B cell (primary cell): ENCODE results near the gene WNT3A. TPM values are rescaled to one million over a fixed set of nuclear protein-coding genes. Genes with fewer than 3 reads are reported as not detected.

Source experiments
- ATAC-seq: fragments of 200-7000 bp; cut with Tn5 transposase; one replicate; pipeline ENCODE4 v1.10.0; 2021; ENCODE audit warnings: low read depth, mild to moderate bottlenecking, moderate number of reproducible peaks, moderate library complexity
- CTCF ChIA-PET: fragments of 350-600 bp; sonication (Branson Sonifier 250); formaldehyde crosslinking; loops from one replicate; lab custom pipeline; 2021; ENCODE audit warnings: antibody characterized with exemption, inconsistent platforms; lab: Charles Lee
- POLR2A ChIA-PET: fragments of 350-600 bp; sonication (Branson Sonifier 250); formaldehyde crosslinking; loops from one replicate; lab custom pipeline; 2021; ENCODE audit warnings: antibody characterized with exemption; lab: Charles Lee
- DNase-seq: peaks from one replicate; pipeline ENCODE4 v3.0.0; 2013
- H2AFZ ChIP-seq: 2 replicates; pipeline ENCODE4 v1.6.1; 2012; ENCODE audit warnings: mild to moderate bottlenecking, low read depth, low read length; ENCODE audit not compliant: insufficient read depth, poor library complexity, severe bottlenecking
- H3K27ac ChIP-seq, 2 donors: 1 replicate in 1 of 2; 2 replicates in 1 of 2; pipeline ENCODE4 v1.5.1; 2012 to 2013; ENCODE audit warnings: low read length in 2 of 2, mild to moderate bottlenecking in 2 of 2, moderate library complexity in 1 of 2
- H3K27me3 ChIP-seq, 4 experiments: fragments of 200-600 bp in 1 of 4; sonication (generic) in 1 of 4; replicated peaks in 1 of 4; 1 replicate in 2 of 4; 2 replicates in 2 of 4; pipeline versions ENCODE4 v1.6.1 to v1.7.0; 2013 to 2016; ENCODE audit warnings: low read length in 3 of 4, mild to moderate bottlenecking in 2 of 4, mixed read lengths in 1 of 4, moderate library complexity in 1 of 4; ENCODE audit not compliant: insufficient read depth in 4 of 4, control insufficient read depth in 3 of 4; ENCODE audit errors: control extremely low read depth in 1 of 4
- H3K36me3 ChIP-seq, 2 experiments: replicated peaks in 1 of 2; 1 replicate in 1 of 2; 2 replicates in 1 of 2; pipeline versions ENCODE4 v1.6.1 to v1.7.1; 2013; ENCODE audit warnings: low read length in 1 of 2; ENCODE audit not compliant: insufficient read depth in 2 of 2, control insufficient read depth in 1 of 2; ENCODE audit errors: control extremely low read depth in 1 of 2, extremely low read depth in 1 of 2
- H3K4me1 ChIP-seq, 2 donors: fragments of 200-600 bp in 1 of 2; sonication (generic) in 1 of 2; 1 replicate in 1 of 2; 2 replicates in 1 of 2; pipeline versions ENCODE4 v1.5.1 to v1.6.1; 2013 to 2017; ENCODE audit warnings: low read length in 2 of 2; ENCODE audit not compliant: control insufficient read depth in 2 of 2, insufficient read depth in 2 of 2
- H3K4me2 ChIP-seq: replicated peaks from 2 replicates; pipeline ENCODE3; 2012; ENCODE audit warnings: mild to moderate bottlenecking, low read depth, low read length; ENCODE audit not compliant: poor library complexity, severe bottlenecking
- H3K4me3 ChIP-seq, 5 experiments: fragments of 200-600 bp in 1 of 5; sonication (generic) in 1 of 5; 1 replicate in 3 of 5; 2 replicates in 2 of 5; pipeline versions ENCODE4 v1.5.1 to v1.7.0; 2011 to 2016; ENCODE audit warnings: low read length in 4 of 5, mild to moderate bottlenecking in 4 of 5, low read depth in 2 of 5, control low read depth in 1 of 5, moderate library complexity in 1 of 5; ENCODE audit not compliant: insufficient read depth in 1 of 5; ENCODE audit errors: control extremely low read depth in 1 of 5, extremely low read depth in 1 of 5
- H3K79me2 ChIP-seq: fragments of 200-600 bp; sonication (generic); one replicate; pipeline ENCODE4 v1.6.0; 2016; ENCODE audit warnings: low read length; ENCODE audit not compliant: control insufficient read depth, insufficient read depth
- H3K9ac ChIP-seq: fragments of 200-600 bp; sonication (generic); 2 replicates; pipeline ENCODE4 v1.6.1; 2017; ENCODE audit warnings: mild to moderate bottlenecking, low read length, moderate library complexity
- H3K9me3 ChIP-seq, 3 donors: one replicate each; pipeline versions ENCODE4 v1.6.1 to v1.7.1; 2013; ENCODE audit warnings: low read length in 2 of 3; ENCODE audit not compliant: control insufficient read depth in 2 of 3, insufficient read depth in 1 of 3; ENCODE audit errors: control extremely low read depth in 1 of 3
- H4K20me1 ChIP-seq: 2 replicates; pipeline ENCODE4 v1.6.0; 2012; ENCODE audit warnings: mild to moderate bottlenecking, low read length; ENCODE audit not compliant: insufficient read depth, control insufficient read depth, poor library complexity, severe bottlenecking
- H3K27ac Mint-ChIP-seq: one replicate; pipeline ENCODE4 v1.8.0; 2021; ENCODE audit warnings: mixed read lengths
- H3K27me3 Mint-ChIP-seq: one replicate; pipeline ENCODE4 v1.8.0; 2021; ENCODE audit warnings: mixed read lengths
- H3K4me1 Mint-ChIP-seq: one replicate; pipeline ENCODE4 v1.8.0; 2021; ENCODE audit warnings: mixed read lengths
- H3K4me3 Mint-ChIP-seq: one replicate; pipeline ENCODE4 v1.8.0; 2021; ENCODE audit warnings: mixed read lengths
- H3K9me3 Mint-ChIP-seq: one replicate; pipeline ENCODE4 v1.8.0; 2022; ENCODE audit warnings: mixed read lengths; ENCODE audit not compliant: insufficient read depth
- CTCF ChIP-seq: fragments of 200-600 bp; IDR thresholded peaks from one replicate; pipeline ENCODE4 v1.8.0; 2022; ENCODE audit warnings: antibody characterized with exemption, mild to moderate bottlenecking
- EZH2 ChIP-seq: IDR thresholded peaks from 2 replicates; pipeline ENCODE4 v1.6.1; 2012; ENCODE audit warnings: borderline replicate concordance, low read depth, mild to moderate bottlenecking, moderate library complexity, low read length; ENCODE audit not compliant: insufficient read depth, poor library complexity, severe bottlenecking
- WGBS: methylation state at CpG from one replicate; pipeline ENCODE4 v1.1.5; 2013; ENCODE audit warnings: missing lambda C conversion rate; ENCODE audit not compliant: insufficient coverage; 5-methylcytosine and 5-hydroxymethylcytosine counted together
- intact Hi-C: fragments of 100-400 bp; cut with micrococcal nuclease; formaldehyde crosslinking; loops from one replicate; pipeline ENCODE4 v1.10.0; 2022
- polyA plus RNA-seq: library from polyadenylated mRNA; depleted of rRNA; stranded (reverse); fragments of >200 nt; gene quantifications from 2 replicates; pipeline ENCODE4 v1.2.3, GENCODE V29; 2012
- total RNA-seq, 2 donors: library from RNA; stranded (reverse); fragments of 120-200 nt in 1 of 2; gene quantifications; 1 replicate in 1 of 2; 2 replicates in 1 of 2; pipeline versions ENCODE4 v1.2.3 to v1.2.4, GENCODE V29; 2013 to 2022

Gene WNT3A
- total and polyA plus RNA-seq, 2 donors (not counting 1 experiment from before 2014, with no cell fraction given): 0.03 TPM; not detected in 1

GRCh38 chr1:228009828-228010775 is 3.3 kb downstream of the WNT3A start:
- H3K4me2 ChIP-seq: peak overlapping the region; percentile 69
- 57% methylated on average over 19 of the region's 21 CpGs for WGBS
- POLR2A ChIA-PET: no interaction called here
- H3K79me2 ChIP-seq: no peaks in the 10 kb centered on the region
- no peak for ATAC-seq
- peaks cover 41% of the 10 kb centered on the region for H3K4me1 Mint-ChIP-seq
- intact Hi-C loops: no loop called here
- H3K9me3 ChIP-seq: peaks cover 0 to 13% (median 0%) of the 10 kb centered on the region in 3 donors
- H3K27ac ChIP-seq: no peak overlapping the region
- H3K27me3 Mint-ChIP-seq: peaks cover 34% of the 10 kb centered on the region
- peaks cover 0 to 39% (median 11%) of the 10 kb centered on the region in 4 experiments for H3K27me3 ChIP-seq
- H4K20me1 ChIP-seq: no peaks in the 10 kb centered on the region
- CTCF ChIA-PET: no interaction called here
- H3K4me1 ChIP-seq: peaks cover 38 to 42% of the 10 kb centered on the region in 2 donors
- peak overlapping the region in 4 of 5 experiments; percentile 39 to 68 (median 54) for H3K4me3 ChIP-seq
- H3K36me3 ChIP-seq: no peaks in the 10 kb centered on the region
- H3K27ac Mint-ChIP-seq: no peak overlapping the region
- DNase-seq: no peak
- peak overlapping the region; percentile 83 for H3K4me3 Mint-ChIP-seq
- TF ChIP-seq CTCF: no peak
- TF ChIP-seq EZH2: no peak
- no peaks in the 10 kb centered on the region for H3K9me3 Mint-ChIP-seq
- peak overlapping the region; percentile 65 for H3K9ac ChIP-seq
- peak overlapping the region; percentile 85 for H2AFZ ChIP-seq

- peaks cover 29% of the 10 kb centered on the region for H3K27me3 Mint-ChIP-seq
Observed at GRCh38 chr1:228010921-228011320, 4.1 kb downstream of the WNT3A start.

More at GRCh38 chr1:228010921-228011320, 4.1 kb downstream of the WNT3A start:
- H3K4me2 ChIP-seq: no peak overlapping the region
- no peaks in the 10 kb centered on the region for H3K36me3 ChIP-seq
- H4K20me1 ChIP-seq: no peaks in the 10 kb centered on the region
- peaks cover 0 to 8% (median 0%) of the 10 kb centered on the region in 3 donors for H3K9me3 ChIP-seq
- no peak overlapping the region for H3K9ac ChIP-seq
- DNase-seq (no peak), ATAC-seq (no peak)
- peaks cover 38% of the 10 kb centered on the region in 2 donors for H3K4me1 ChIP-seq
- peaks cover 0 to 31% (median 6%) of the 10 kb centered on the region in 4 experiments for H3K27me3 ChIP-seq
- H3K27ac ChIP-seq: no peak overlapping the region
- Mint-ChIP-seq H3K4me3 (peak overlapping the region; percentile 54), H3K9me3 (no peaks in the 10 kb centered on the region), H3K27ac (no peak overlapping the region), H3K4me1 (peaks cover 36% of the 10 kb centered on the region)
- H3K79me2 ChIP-seq: no peaks in the 10 kb centered on the region
- intact Hi-C loops: no loop called here
- TF ChIP-seq CTCF (no peak), EZH2 (no peak)
- 83% methylated on average over 6 of the region's 7 CpGs for WGBS
- H2AFZ ChIP-seq: peak overlapping the region; percentile 85
- H3K4me3 ChIP-seq: no peak overlapping the region
- ChIA-PET CTCF (no interaction called here), POLR2A (no interaction called here)
